HG03095 (cell line): Measurements from ENCODE around the gene PKIG.

Experiments used
- ATAC-seq: cut with Tn5 transposase; IDR thresholded peaks from one replicate; pipeline ENCODE4 v1.9.1; 2021; ENCODE audit warnings: moderate library complexity; ENCODE audit not compliant: unreplicated experiment

PKIG gene

GRCh38 chr20:44615876-44616603, 33.7 kb downstream of the PKIG start:
- ATAC-seq, result no peak

GRCh38 chr20:44616604-44616964, 34.2 kb downstream of the PKIG start:
- ATAC-seq, result no peak

DNA sequence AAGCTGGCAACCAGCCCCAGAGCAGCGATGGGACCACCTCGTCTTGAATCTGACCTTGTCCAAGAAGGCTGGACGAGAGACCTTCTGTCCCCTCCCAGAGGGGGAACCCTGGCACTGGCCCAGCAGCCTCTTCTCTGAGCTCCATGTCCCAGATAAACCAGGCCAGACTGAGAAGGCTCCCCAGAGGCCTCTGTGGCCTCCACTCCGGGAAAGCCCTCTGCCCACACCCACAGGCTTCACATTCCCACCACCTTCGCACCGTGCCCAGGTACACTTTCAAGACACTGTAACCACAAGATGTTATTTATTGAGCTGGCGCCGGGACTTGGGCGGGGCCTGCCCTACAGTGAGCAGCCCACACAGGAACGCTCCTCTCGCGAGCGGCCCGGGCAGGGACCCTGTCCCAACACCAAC, 35.9 kb downstream of the PKIG start:
- no peak for ATAC-seq

DNA sequence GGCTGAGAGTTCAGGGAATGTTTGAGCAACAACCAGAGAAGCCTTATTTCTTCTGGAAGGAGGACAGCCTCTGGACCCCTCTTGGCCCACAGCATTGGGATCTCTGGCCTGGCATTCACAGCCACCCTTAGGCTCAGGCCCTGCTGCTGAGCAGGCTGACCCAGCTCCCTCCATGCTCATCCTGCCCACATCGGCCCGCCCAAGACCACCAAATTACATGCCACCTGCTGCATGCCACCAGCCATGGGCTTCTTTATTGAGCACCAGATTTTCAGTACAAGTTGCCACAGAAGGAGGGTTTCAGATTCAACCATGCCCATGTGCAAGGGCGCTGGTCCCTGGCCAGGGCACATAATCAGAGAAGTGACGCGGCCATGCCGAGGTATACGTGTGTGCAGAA, 36.9 kb downstream of the PKIG start:
- no peak for ATAC-seq

GRCh38 chr20:44620030-44620429, 37.7 kb downstream of the PKIG start:
- ATAC-seq, result no peak

DNA sequence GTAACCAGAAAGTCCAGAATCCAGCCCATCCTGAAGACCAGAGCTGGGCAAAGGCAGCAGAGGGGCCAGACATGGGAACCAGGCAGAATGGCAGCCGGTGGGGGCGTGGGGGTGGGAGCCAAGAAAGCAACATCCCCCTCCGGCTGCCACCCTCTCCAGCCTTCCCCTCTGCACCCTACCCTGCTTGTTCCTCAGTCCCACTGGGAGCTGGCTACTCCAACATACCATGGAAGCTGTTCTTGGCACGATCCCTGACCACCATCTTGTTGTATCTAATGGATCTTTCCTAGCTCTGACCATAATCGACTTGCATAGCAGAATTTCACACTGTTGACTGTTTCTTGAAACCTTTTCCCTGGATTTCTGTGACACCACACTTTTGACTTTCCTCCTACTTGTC, 38.9 kb downstream of the PKIG start:
- ATAC-seq, result no peak

- ATAC-seq, result no peak
Observed at GRCh38 chr20:44621939-44622338, 39.6 kb downstream of the PKIG start.

GRCh38 chr20:44622501-44623270, 40.3 kb downstream of the PKIG start:
- no peak for ATAC-seq

DNA sequence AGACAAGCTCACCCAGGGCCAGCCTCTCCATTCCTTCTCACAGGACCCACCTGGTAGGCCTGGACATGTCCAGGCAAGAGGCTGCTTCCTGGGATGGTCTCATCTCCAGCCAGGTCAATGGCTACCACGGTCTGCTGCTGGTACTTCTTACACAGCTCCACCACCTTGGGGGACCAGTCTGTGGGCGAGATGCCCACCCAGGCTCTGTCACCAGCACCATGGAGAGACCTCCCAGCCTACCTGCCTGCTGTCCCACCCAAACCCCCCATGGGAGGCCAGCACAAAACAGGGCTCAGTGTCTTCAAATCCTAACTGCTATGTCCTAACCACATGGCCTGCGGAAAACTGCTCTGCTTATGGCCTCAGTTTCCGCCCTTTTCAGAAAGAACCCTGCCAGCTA, 41.8 kb downstream of the PKIG start:
- ATAC-seq, result no peak

DNA sequence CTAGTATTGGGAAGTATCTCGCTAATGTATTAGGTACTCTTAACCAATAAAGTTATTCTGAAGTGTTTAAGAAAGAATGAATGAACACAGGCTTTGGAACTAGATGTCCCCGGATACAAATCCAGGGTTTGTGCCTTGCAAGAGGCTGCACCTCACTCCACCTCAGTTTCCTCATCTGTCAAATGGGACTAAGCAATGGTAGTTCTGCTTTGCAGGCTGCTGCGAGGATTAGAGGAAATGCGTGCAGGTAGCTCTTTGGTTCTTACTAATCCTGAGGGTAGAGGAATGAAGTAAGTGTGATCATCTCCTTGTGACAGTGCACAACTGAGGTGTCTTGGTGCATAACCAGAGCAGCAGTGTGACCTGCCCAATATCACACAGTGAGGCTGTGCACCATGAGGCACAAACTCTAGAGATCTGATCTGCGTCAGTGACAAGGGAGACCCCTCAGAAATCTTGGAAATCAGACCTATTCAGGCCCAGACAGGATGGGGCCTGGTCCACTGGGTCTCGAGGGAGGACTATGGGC, 42.4 kb downstream of the PKIG start:
- no peak for ATAC-seq

DNA sequence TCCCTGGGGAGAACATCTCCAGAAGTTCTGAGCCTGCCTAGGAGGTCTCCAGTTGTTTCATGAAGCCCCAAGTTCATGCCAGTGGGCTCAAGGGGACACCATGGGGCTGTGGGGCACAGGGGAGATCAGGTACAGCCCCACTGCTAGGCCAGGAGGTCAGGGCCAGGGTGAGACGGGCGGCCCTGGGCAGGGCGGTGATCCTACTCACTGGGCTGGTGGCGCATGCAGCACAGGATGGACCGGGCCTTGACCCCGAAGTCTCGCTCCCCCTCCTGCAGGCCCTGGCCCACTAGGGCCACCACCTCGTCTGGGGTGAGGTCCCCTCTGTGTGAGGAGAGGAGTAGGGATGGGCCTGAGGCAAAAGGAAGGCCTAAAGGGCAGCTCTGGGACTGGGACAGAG, 43.0 kb downstream of the PKIG start:
- no peak for ATAC-seq

- no peak for ATAC-seq
Observed at GRCh38 chr20:44626278-44626677, 43.9 kb downstream of the PKIG start.

DNA sequence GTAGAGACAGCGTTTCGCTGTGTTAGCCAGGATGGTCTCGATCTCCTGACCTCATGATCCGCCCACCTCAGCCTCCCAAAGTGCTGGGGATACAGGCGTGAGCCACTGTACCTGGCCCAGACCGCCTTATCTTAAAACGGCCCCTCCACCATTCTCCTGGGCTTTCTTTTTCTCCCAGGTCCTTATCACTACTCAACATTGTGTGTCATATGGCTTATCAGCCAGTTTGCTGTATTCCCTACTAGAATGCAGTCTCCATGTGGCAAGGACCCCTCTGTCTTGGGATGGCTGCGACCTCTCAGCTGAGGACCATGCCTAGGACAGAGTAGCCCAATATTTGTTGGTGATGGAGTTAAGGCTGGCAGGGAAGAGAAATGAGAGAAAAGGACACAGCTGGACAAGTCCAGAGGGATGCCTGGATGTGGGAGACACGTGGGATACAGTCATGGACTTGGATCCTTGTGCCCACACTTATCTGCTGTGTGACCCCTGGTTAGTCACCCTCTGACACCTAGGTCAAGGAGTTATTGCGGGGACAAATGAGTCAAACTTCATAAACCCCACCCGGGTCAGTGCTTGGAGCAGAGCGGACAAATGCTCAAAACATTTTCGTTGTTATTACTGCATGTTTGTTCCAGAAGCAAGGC, 45.1 kb downstream of the PKIG start:
- no peak for ATAC-seq

GRCh38 chr20:44629017-44629385, 46.6 kb downstream of the PKIG start:
- no peak for ATAC-seq

GRCh38 chr20:44629542-44629941, 47.2 kb downstream of the PKIG start:
- no peak for ATAC-seq

- ATAC-seq, result no peak
Observed at GRCh38 chr20:44630297-44630696, 47.9 kb downstream of the PKIG start.

DNA sequence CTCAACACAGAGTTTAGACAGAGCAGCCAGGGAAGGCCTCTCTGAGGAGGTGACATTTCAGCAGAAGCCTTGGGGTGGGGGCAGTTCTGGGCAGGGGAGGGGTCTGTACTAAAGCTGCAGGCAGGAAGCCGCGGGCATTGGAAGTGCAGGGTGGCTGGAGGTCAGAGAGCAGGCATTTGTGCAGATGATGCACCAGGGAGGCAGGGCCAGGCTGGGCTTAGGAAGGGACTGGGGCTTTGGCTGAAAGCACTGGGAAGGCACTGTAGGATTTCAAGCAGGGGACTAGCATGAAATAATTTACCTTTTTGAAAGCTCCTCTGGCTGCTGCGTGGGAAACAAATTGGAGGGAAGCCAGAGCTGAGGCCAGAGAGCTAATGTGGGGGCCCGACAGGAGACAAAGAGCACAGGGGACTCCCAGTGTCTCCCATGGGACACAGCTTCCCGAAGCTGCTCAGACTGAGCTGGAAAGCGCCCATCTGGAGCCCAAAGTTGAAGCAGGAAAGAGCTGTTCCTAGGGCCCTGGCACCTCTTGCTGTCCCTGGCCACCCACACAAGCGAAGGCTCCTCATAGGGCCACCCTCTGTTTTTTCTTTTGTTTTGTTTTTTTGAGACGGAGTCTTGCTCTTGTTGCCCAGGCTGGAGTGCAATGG, 49.8 kb downstream of the PKIG start:
- ATAC-seq, result no peak

- ATAC-seq, result no peak
Observed at GRCh38 chr20:44633187-44633810, 50.9 kb downstream of the PKIG start.

DNA sequence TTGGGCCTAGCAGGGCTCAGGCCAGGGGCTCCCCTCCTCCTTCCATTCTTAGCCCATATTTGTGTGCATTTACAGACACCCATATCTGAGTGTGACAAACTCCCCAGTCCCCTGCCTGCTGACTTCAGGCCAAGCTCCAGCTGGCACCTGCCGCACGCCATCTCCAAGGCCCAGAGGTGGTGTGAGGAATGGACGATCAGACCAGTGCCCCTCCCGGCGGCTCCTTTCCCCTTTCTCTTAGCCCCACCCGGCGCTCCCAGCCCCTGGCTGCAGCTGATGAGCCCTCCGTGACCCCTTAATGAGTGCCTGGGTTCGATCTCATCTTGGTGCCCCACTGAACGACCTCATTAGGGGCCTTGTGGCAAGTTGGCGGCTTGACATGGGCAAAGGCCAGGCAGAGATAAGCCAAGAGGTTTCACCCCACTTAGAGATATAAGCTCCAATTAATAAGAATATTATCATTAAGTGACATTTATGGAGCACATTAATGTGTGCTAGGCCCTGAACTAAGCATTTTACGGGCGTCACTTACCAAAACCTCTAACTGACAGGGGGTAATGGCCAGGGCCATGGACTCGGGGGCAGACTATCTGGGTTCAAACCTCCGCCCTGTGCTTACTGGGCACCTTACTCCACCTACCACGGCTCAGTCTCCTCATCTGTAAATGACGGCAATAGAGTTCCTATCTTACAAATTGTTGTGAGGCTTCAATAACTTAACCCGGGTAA, 51.7 kb downstream of the PKIG start:
- no peak for ATAC-seq

DNA sequence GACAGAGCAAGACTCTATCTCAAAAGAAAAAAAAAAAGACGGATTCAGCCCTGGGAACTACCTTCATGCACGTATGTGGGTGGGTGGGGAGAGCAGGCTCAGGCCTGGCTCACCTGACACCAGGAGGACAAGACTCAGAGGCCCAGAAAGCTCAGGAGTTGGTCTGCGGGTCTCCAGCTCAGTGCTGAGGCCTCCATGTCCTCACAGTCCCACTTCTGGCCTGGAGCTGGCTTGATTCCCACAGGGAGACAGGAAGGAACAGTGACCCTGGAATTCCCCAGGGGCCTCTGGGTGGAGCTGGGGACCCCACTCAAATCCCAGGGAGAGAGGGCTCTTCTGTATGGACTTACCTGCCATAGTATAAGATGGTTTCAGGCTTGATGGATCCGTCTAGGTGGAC, 53.5 kb downstream of the PKIG start:
- ATAC-seq, result no peak
